ENCODE results near the gene UGT2A1.
A peak's percentile ranks its signal among the peaks of the same experiment; 100 is the strongest.

UGT2A1 gene

GRCh38 chr4:69639542-69639941 lies 13.5 kb downstream of the UGT2A1 start, which contains the start of gene UGT2A2:
Gene UGT2A2 (minus strand): TSS chr4:69639642. CDS start chr4:69639640, 2 bp downstream.
- DNase-seq (ENCODE audit: insufficient read length, low spot score) = no peak
- no peak for TF ChIP-seq CTCF (IDR thresholded peaks at IDR 0.05; ENCODE audit: insufficient read depth, missing control alignments)
- no peak for FAIRE-seq

- peak; percentile 57 for TF ChIP-seq CTCF (IDR thresholded peaks at IDR 0.05; ENCODE audit: insufficient read depth, missing control alignments)
- DNase-seq (ENCODE audit: insufficient read length, low spot score) = no peak
- peak; percentile 85 for FAIRE-seq
Observed at GRCh38 chr4:69617083-69617694, 35.9 kb downstream of the UGT2A1 start.

GRCh38 chr4:69610484-69610883 lies 42.6 kb downstream of the UGT2A1 start:
- DNase-seq (ENCODE audit: insufficient read length, low spot score) (no peak), FAIRE-seq (no peak)
- TF ChIP-seq CTCF (IDR thresholded peaks at IDR 0.05; ENCODE audit: insufficient read depth, missing control alignments) = no peak

GRCh38 chr4:69601065-69601464 lies 52.0 kb downstream of the UGT2A1 start:
- TF ChIP-seq CTCF (IDR thresholded peaks at IDR 0.05; ENCODE audit: insufficient read depth, missing control alignments) = no peak
- DNase-seq (ENCODE audit: insufficient read length, low spot score) = no peak
- no peak for FAIRE-seq

- no peak for FAIRE-seq
- no peak for DNase-seq (ENCODE audit: insufficient read length, low spot score)
- no peak for TF ChIP-seq CTCF (IDR thresholded peaks at IDR 0.05; ENCODE audit: insufficient read depth, missing control alignments)
Observed at GRCh38 chr4:69600013-69600412, 53.0 kb downstream of the UGT2A1 start.

- DNase-seq (ENCODE audit: insufficient read length, low spot score) = no peak
- TF ChIP-seq CTCF (IDR thresholded peaks at IDR 0.05; ENCODE audit: insufficient read depth, missing control alignments) = no peak
- FAIRE-seq = no peak
Observed at GRCh38 chr4:69594382-69594781, 58.7 kb downstream of the UGT2A1 start.

- DNase-seq (ENCODE audit: insufficient read length, low spot score) = no peak
- FAIRE-seq = no peak
- no peak for TF ChIP-seq CTCF (IDR thresholded peaks at IDR 0.05; ENCODE audit: insufficient read depth, missing control alignments)
Observed at GRCh38 chr4:69591364-69591763, 61.7 kb downstream of the UGT2A1 start.
